H1 (cell line): Measurements from ENCODE around the gene TBCD.

Experiments
- CBX8 ChIP-seq: fragments of 300-800, 300-1000 bp; sonication (generic); IDR thresholded peaks from 2 replicates; pipeline ENCODE4 v1.7.1; 2016; ENCODE audit warnings: low read depth, low read length, borderline replicate concordance
- FOSL1 ChIP-seq: IDR thresholded peaks from 2 replicates; pipeline ENCODE4 v1.6.1; 2011; ENCODE audit warnings: mild to moderate bottlenecking, low read depth, low read length, moderate library complexity; ENCODE audit not compliant: insufficient read depth
- POLR2A ChIP-seq, 2 experiments: IDR thresholded peaks; 1 replicate in 1 of 2; 2 replicates in 1 of 2; pipeline ENCODE4 v1.6.1; 2011; ENCODE audit warnings: low read depth in 2 of 2, low read length in 2 of 2, mild to moderate bottlenecking in 2 of 2; ENCODE audit errors: control extremely low read depth in 1 of 2

DNA sequence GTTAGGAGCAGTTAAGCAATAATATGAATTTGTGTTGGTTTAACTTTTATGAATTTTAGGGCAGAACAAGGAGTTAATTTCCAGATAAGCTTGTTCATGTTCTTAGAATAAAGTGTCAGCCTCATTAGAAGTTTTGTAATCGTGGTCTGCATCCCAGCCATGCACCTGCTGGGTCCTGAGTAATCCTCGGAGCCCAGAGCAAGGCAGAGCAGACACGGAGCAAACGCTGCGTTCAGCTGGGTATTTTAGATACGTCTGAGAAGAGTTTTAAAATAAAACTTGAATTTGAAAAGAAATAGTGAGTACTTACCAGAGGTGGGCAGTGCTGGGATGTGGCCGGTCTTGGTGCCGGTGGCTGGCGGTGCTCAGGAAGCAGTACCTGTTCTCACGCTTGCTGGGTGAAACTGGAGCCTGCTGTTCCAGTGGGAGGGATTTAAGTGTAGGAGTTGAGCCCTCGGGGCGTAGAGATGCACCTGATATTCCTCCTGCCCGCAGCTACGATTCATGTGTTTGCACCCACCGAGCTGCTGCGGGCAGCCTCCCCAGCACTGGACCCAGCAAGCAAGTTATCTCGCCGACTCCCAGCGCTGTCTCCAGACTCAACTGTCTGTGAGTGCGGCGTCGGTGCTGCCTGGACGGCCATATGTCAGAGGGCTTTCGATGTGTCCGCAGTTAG is 87.9 kb downstream of the TBCD start, which contains the start of gene ZNF750:
- no peak for TF ChIP-seq FOSL1
- TF ChIP-seq CBX8 = no peak
- TF ChIP-seq POLR2A (IDR thresholded peaks at IDR 0.05; ENCODE audit: control extremely low read depth in 1 of 2, low read depth in 2 of 2, low read length in 2 of 2) = no peak
